SKM-1 (cell line): ENCODE data around the gene CDC42BPB.

Source experiments
- DNase-seq: peaks from one replicate; lab custom pipeline; 2025; ENCODE audit not compliant: unreplicated experiment; lab: John Stamatoyannopoulos, UW

Gene CDC42BPB, protein sequence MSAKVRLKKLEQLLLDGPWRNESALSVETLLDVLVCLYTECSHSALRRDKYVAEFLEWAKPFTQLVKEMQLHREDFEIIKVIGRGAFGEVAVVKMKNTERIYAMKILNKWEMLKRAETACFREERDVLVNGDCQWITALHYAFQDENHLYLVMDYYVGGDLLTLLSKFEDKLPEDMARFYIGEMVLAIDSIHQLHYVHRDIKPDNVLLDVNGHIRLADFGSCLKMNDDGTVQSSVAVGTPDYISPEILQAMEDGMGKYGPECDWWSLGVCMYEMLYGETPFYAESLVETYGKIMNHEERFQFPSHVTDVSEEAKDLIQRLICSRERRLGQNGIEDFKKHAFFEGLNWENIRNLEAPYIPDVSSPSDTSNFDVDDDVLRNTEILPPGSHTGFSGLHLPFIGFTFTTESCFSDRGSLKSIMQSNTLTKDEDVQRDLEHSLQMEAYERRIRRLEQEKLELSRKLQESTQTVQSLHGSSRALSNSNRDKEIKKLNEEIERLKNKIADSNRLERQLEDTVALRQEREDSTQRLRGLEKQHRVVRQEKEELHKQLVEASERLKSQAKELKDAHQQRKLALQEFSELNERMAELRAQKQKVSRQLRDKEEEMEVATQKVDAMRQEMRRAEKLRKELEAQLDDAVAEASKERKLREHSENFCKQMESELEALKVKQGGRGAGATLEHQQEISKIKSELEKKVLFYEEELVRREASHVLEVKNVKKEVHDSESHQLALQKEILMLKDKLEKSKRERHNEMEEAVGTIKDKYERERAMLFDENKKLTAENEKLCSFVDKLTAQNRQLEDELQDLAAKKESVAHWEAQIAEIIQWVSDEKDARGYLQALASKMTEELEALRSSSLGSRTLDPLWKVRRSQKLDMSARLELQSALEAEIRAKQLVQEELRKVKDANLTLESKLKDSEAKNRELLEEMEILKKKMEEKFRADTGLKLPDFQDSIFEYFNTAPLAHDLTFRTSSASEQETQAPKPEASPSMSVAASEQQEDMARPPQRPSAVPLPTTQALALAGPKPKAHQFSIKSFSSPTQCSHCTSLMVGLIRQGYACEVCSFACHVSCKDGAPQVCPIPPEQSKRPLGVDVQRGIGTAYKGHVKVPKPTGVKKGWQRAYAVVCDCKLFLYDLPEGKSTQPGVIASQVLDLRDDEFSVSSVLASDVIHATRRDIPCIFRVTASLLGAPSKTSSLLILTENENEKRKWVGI (N-terminal part only)

DNA sequence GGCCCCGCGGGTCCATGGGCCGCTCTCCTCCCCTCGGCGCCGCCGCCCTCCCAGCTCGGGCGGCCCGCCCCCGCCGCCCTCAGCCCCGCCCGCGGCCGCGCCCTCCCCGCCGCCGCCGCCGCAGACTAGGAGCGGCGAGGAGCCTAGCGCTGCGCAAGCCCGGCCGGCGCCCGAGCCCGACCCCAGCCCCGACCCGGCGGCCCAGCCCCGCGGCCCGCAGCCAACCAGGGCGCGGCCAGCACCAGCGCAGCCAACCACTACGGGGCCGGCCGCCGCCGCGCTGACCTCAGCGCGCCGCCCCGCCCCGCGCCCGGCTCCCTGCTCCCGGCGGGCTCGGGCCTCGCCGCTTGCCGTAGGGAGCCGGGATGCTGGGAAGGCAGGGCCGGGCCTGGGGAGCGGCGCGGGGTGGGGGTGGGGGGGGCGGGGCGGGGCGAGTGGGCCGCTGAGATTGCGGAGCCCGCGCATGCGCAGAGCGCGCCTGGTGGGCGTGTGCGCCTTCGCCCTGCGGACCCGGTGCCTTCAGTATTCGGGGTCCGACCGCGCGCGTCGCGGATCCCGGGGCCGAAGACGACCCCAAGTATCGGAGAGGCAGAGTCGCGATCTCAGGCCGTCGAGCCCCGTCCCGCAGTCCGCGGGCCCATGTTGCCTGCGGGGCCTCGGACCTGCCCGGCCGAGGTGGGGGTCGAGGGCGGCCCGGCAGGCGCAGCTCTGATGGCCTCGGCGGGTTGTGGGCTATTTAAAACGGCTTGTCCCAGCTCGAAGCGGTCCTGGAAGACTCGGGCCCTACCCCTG, at the start of gene CDC42BPB:
CDC42BPB (minus strand) TSS at position 178 of the 792 bp plus-strand sequence. CDS start 376 bp downstream, outside the sequence.
- DNase-seq, result no peak

DNA sequence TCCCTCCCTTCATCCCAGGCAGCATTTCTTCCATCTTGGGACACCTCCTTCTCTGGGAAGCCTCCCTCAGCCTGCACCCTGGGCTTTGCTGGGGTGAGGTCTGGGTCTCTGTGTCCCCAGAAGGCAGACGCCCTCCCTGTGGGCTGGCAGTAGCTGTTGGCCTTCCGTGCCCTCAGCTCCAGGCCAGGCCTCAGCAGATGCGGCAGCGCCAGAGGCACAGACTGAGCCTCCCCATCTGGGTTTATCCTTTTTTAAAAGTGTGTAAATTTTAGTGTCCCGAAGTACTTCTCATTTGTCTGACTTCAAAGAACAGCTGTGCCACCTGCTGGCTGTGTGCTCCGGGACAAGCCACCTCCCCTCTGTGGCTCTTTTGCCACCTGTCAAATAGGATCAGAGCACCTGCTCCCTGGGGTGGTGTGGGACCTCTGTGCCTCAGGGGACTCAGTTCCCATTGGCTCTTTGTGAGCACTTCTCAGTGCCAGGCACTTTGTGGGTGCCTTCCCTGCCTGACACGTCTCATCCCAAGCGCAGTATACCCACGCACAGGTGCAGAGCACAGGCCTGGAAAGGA, 48.3 kb upstream of the CDC42BPB start:
- no peak for DNase-seq

DNA sequence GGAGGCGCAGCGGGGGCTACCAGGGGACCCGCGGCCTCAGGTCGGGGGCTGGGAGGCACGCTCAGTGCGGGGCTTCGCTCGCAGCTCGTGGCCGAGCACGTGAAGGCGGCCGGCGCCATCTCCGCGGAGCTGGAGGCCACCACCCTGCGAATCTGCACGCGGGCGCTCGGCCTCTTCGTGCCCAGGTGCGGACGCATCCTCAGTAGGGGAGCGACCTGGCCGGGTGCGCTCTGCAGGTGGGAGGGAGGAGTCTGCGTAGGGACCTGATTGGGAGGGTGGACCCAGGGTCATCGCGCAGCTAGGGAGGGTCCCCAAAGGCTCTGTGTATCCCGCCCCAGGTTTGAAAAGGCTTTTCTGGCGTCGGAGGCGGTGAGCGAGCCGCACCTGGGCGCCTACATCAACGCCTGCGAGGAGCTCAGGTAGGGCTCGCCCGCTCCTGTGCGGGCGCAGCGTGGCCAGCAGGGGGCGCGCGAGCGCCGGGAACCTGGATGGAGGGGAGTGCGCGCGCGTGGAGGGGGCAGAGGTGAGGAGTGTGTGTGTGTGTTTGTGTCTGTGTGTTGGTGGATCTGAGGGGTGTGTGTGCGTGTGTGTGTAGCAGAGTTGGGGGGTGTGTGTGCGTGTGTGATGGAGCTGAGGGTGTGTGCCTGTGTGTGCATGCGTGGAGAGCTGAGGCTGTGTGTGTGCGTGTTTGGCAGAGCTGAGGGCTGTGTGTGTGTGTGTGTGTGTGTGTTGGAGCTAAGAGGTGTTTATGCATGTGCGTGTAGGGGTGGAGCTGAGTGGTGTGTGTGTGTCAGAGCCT, 47.5 kb upstream of the CDC42BPB start:
- no peak for DNase-seq

DNA sequence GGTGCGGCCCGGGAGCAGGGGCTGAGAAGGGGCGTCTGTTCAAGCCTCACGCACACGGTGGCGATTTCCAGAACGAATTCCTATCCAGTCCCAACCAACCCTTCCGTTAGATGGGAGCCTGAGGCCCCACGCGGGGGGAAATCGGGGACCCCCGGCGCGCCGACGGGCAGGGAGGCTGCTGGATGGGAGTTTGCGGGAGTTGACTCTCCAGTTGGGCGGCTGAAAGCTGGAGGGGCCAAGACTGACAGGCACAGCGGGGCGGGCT, 47.0 kb upstream of the CDC42BPB start:
- DNase-seq, result no peak

DNA sequence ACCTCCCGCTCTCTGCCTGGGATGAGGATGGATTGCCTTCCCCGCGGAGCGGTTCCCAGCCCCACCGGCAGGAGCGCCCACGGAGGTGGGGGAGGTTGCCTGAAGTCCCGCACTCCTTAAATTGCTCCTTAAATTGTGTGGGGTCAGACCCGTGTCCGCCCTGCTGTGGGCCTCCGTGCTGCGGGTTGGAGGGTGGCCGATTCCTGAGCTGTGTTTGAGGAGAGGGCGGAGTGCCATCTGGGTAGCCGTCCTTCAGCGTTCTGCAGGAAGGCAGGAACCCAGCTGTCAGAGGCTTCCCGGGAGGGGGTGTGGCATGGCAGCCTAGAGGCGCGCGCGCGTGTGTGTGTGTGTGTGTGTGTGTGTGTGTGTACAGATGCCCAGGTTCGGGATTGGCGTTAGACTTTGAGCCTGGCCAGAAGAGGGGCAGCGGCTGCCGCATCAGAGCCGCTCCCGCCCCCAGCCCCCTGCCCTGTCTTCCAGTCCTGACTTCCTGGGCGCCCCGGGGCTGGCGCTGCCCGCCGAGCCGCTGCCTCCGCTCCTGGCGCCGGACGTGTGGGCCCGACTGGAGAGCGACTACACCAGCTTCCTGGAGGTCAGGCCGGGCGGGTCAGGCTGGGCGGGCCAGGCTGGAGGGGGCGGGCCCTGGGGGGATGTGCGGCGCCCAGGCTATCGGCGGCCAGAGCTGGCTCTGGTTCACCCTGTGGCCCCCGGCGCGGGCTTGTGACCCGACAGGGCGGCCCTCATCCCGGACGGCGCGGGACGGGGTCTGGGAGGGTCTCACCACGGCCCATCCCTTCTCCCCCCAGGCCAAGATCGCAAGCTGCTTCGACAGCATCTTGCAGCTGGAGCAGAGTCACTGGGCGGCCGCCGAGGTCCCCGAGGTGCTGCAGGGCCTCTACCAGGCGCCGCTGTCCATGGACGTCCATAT, 46.4 kb upstream of the CDC42BPB start:
- no peak for DNase-seq

DNA sequence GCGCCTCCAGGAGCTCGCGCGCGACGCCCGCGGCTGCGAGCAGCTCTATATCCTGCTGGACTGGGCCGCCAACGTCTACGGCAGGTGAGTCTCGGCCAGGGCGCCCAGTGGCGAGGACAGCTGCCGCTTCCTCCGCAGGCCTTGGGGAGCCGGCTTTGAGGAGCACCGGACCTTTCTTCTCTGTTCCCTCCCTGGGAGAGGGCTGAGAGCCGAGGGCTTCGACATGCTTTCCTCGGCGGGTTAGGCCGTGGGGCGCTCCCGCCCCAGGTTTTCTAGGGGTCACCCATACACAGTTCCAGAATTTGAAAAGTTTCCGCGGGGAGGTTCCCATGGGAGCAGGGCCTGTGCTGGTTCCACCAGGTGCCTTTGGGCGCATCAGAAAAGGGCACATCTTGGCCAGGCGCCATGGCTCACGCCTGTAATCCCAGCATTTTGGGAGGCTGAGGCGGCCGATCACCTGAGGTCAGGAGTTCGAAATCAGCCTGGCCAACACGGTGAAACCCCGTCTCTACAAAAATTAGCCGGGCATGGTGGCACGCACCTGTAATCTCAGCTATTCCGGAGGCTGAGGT, 45.4 kb upstream of the CDC42BPB start:
- no peak for DNase-seq

DNA sequence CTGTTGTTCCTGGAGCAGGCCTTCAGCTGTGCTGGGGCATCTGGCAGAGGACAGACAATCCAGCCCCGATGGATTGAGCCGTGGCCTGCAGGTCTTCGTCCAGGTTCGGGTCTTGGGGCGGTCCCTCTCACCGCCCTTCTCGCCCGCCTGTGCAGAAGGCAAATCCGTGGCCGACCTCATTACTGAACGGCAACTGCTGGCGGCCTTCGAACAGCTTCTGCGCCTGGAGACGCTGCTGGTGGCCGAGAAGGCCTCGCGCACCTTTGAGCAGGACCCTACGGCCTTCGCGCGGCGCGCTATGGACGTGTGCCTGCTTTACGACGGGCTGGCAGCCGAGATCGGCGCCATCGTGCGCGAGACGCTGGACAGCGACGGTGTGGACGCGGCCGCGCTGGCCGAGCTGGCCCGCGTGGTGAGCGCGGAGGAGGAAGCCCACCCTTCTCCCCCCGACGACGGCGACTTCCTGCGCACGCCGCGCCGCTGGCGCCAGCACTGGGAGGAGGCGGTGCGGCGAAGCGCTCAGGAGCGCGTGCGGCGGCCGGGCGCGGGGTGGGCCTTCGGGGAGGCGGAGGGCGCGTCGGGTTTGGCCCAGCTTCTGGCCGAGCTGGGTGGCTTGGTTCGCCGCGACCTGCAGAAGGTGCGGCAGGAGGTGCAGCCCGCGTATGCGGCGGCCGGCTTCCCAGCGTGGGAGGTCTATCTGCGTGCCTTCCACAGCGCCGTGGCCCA, 44.8 kb upstream of the CDC42BPB start:
- DNase-seq, result no peak

DNA sequence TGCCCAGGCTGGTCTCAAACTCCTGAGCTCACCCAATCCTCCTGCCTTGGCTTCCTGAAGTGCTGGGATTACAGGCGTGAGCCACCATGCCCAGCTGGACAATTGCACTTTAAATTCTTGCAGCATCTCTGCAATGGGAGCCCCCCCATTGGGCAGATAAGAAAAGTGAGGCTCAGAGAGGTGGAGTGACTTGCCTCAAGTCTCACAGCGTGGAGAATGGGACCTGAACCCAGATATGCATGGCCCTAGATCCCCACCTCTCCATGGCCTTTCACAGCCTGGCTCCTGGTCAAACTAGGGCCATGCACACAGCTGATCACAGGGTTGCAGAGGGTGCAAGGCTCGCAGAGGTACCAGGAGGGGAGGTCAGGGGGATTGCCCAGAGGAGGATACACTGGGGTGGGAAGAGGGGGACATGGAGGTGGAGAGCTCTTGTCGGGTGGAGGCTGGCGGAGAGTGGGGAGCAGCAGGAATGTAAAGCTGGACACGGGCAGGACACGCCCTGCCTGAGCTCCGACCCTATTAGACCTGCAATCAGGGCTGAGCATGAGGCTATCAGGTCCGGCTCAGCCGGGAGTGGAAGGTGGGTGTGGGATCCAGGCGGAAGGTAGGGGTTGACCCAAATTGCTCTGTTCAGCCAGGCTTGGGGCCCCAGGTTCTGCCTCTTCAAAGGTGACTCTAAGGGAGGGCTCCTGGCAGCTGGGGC, 44.1 kb upstream of the CDC42BPB start:
- DNase-seq, result no peak

DNA sequence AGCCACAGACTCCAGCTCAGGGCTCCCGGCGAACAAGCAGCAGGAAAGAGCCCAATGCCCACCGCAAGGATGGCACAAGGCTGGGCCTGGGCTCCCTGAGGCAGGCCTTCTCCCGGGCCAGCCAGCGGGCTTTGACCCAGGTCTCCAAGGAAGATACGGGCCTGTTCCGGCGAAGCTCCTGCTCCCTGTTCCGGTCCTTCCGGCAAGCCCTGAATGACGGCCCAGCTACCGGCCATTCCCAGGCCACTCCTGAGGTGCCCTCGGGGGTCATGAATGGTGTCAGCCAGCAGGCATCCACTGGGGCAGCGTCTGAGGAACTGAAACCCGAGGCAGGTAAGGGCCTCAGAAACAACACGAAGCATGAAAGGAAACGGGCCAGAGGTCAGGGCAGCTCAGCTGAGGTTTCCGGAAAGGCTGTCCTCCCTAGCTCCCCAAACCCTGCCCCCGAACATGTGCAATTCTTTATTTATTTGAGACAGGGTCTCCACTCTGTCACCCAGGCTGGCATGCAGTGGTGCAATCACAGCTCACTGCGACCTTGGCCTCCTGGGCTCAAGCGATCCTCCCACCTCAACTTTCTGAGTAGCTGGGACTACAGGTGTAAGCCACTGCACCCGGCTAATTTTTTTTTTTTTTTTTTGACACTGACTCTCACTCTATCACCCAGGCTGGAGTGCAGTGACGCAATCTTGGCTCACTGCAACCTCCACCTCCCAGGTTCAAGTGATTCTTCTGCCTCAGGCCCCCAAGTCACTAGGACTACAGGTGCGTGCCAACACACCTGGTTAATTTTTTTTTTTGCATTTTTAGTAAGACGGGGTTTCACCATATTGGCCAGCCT, 43.2 kb upstream of the CDC42BPB start:
- DNase-seq, result no peak

DNA sequence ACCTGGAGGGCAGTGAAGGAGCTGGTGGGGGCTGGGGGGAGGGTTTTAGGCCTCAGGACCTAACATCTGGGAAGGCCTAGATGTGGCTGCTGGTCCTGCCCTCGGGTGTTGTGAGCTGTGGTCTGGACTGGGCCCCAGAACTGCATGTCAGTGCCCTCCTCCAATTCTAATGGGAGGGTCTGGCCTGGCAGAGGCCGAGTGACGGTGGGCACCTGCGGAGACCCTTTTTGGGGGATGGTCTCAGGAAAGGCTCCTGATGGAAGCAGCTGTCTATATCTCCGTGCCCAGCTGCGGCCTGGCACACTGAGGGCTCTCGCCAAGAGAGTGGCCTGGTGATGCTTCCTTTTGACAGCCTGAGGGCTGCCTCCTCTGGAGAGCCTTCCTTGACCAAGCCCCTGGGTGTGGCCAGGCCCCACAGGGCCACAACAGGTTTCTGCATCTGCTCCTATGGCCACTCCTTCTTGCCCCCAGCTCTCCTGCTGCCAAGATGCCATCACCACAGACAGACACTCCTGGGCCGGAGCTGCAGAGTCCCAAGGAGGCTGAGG, 42.5 kb upstream of the CDC42BPB start:
- no peak for DNase-seq

DNA sequence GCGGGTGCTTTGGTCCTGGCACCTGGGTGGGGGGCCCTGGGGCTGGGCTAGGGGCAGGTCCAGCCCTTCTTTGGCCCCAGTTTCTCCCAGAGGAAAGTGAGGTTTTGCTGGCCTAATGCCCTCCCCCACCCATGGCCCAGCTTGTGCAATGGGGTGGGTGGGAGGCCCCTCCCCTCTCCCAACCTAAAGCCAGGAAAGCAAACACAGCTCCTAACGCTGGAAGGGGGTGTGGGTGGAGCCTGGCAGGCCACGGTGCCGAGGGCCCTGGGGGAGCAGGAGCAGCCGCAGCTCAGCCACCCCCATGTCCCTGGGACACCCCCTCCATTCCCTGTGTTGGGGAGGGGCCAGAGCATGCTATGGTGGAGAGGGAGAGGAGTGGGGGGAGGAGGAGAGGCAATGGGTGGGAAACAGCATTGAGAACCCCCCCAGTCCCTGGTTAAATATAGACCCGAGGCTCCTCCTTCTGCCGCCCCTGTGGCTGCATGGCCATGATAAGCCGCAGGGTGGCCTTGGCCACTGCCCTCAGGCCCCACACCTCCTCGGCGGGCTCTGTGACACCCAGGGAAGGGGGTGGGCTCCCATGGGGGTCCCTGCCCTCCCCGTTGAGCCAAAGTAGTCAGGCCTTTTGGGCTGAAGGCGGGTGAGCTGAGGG, 41.9 kb upstream of the CDC42BPB start:
- DNase-seq, result no peak

DNA sequence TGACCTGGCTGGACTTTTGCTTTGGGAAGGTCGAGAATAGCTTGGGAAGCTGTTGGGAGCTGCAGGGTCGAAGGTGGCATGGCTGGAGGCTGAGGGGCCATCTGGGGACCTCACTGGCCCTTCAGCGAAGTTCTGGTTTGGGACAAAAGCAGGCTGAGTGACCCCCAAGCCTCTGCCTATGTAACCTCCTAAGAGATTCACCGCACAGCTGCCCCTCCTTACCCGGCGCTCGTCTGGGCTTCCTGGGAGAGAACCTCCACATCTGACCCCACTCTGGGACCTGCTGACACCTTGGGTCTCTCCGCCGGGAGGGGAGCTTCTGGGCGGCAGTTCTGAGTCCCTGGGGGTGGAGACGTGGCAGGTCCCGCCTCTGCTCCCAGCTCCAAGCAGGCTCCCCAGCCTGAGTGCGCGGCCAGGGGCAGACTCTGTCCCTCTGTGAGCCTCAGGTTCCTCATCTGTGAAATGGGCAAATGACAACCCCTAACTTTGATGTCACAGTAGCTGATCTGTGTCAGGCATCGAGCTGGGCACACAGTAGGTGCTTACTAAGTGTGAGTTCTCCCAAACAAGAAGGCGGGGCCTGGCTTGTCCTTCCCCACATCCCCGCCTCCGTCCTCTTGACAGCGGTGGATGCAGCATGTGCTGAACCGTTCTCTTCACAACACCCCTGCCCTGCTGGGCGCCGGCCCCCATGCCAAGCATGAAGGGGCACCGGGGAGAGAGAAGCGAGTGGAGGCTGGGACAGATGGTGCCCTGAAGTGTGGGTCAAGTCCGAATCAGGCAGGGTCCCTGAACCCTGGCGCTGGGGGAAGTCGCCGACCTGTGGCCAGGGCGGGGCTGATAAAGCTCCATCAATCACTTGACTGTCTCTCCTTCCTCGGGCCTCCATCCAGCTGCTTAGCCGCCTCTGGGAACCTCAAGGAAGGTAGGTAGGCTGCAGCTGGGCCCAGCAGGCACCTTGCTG, 40.9 kb upstream of the CDC42BPB start:
- DNase-seq, result no peak

DNA sequence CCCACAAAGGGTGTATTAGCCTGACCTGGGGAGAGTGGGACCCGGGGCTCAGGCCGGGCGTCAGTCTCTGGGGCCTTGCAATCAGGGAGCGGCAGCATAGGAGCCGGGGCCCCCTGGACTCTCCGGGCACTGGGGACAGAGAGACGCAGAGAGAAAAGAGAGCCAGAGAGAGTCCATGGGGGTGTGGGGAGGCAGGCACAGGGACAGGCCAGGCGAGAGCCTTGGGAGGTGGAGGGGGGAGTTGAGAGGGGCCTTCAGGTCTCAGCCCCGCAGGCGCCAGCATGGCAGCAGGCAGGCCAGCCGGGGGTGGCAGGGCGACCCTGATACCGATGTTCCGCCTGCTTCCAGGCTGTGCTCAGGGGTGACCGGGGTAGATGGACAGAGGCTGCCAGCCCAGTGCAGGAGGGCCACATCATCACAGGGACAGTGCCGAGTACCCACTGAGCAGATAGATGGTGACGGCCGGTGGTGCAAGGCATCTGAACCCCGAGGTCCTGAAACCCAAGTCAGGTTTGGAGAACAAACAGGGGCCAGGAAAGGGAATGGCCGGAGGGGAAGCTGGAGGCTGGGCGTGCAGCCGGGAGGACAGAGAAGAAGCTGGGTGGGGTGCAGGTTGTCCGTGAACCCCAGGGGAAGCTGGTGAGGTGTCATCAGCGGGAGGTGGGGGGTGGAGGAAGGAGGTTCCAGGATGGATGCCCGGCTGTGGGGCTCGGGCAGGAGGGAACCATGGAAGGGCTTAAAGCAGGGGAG, 40.1 kb upstream of the CDC42BPB start:
- no peak for DNase-seq
